ENCODE results near the gene MEI1. TPM values are rescaled to one million over a fixed set of nuclear protein-coding genes. Genes with fewer than 3 reads are reported as not detected.

The MEI1 gene
- total RNA-seq, 2 donors from 2014 or later, result 7.4 TPM; not detected in 1

DNA sequence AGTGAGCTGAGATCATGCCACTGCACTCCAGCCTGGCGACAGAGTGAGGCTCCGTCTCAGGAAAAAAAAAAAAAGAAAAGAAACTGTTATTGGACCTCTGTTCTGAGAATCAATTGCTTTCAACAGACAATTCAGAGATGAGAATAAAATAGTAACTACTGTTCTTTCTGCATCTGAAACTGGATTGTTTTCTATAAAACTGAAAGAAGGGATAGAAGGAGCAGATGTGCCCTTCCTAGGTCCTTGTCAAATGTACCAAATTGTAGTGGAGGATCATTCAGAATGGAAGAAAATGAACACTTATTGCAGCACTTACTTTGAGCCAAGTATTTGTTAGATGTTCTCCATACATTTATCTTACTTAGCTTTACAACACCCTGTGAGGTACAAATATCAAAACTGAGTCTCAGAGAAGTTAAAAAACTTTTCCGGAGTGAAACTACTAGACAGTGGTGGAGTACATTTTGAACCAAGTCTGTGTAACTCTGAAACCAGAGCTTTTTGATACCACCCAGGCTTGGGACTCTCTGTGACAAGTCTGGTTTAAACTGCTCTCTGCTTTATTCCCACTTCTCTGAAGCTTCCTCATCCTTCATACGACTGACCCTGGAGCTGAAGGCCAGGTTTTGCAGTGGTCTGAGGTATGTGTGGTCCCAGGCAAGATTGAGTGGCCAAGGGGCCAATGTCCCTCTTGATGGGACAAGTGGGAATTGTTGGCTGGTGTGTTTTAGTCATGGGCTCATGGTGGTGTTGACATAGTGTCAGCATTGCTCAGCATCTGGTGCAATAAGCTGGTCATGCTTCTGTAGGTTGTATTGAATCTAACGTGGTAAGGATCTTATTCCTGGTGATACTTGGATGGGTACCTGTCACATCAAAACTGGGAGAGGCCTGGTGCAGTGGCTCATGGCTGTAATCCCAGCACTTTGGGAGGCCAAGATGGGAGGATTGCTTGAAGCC is 53.0 kb downstream of the MEI1 start:
- no peaks in the 10 kb centered on the region for H3K27me3 ChIP-seq (replicated peaks; ENCODE audit: insufficient read depth)
- no peaks in the 10 kb centered on the region for H3K4me1 ChIP-seq (replicated peaks)
- no peak for DNase-seq (ENCODE audit: low spot score)
- no peak overlapping the region for H3K4me3 ChIP-seq
- TF ChIP-seq, protein P1, sequence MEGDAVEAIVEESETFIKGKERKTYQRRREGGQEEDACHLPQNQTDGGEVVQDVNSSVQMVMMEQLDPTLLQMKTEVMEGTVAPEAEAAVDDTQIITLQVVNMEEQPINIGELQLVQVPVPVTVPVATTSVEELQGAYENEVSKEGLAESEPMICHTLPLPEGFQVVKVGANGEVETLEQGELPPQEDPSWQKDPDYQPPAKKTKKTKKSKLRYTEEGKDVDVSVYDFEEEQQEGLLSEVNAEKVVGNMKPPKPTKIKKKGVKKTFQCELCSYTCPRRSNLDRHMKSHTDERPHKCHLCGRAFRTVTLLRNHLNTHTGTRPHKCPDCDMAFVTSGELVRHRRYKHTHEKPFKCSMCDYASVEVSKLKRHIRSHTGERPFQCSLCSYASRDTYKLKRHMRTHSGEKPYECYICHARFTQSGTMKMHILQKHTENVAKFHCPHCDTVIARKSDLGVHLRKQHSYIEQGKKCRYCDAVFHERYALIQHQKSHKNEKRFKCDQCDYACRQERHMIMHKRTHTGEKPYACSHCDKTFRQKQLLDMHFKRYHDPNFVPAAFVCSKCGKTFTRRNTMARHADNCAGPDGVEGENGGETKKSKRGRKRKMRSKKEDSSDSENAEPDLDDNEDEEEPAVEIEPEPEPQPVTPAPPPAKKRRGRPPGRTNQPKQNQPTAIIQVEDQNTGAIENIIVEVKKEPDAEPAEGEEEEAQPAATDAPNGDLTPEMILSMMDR (IDR thresholded peaks at IDR 0.05), result no peak
- TF ChIP-seq POLR2A (IDR thresholded peaks at IDR 0.05) (no peak), POLR2AphosphoS5 (IDR thresholded peaks at IDR 0.05) (no peak)
- WGBS, result 82% methylated on average over 5 of the region's 5 CpGs
- no peaks in the 10 kb centered on the region for H3K36me3 ChIP-seq
- intact Hi-C loops (cut with DNase I), result loop anchor here (5.0 kb wide), 1 partner anchor 190 kb away; no protein-coding TSS in a partner anchor
- no peak overlapping the region for H3K27ac ChIP-seq
- no peaks in the 10 kb centered on the region for H3K9me3 ChIP-seq

DNA sequence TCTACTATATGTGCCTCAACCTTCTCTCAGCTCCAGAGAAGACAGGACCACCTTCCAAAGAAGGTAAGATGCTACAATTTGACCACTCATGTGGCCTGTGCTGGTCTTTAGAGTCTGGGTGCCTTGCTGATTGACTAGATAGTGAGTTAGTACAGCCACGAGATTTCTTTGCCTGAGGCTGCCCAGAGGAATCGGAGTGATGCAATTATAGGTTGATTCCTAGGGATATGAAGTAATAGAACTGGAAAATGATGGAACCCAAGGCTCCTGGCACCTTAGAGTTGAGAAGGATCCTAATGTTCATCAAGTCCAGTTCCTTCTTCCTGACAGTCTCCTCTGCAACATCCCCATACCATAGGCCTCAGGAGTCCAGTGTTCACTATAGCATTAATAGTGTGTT is 54.7 kb downstream of the MEI1 start:
- 48% methylated on average over 2 of the region's 2 CpGs for WGBS
- no peak overlapping the region for H3K27ac ChIP-seq
- H3K4me1 ChIP-seq (replicated peaks), result no peaks in the 10 kb centered on the region
- no peak overlapping the region for H3K4me3 ChIP-seq
- intact Hi-C loops (cut with DNase I), result loop anchor here (5.0 kb wide), 1 partner anchor 188 kb away; no protein-coding TSS in a partner anchor
- no peaks in the 10 kb centered on the region for H3K9me3 ChIP-seq
- no peak for TF ChIP-seq POLR2A (IDR thresholded peaks at IDR 0.05)
- no peak for TF ChIP-seq POLR2AphosphoS5 (IDR thresholded peaks at IDR 0.05)
- TF ChIP-seq, protein P1 (IDR thresholded peaks at IDR 0.05), result no peak
- no peaks in the 10 kb centered on the region for H3K36me3 ChIP-seq
- no peaks in the 10 kb centered on the region for H3K27me3 ChIP-seq (replicated peaks; ENCODE audit: insufficient read depth)
- DNase-seq (ENCODE audit: low spot score), result no peak

DNA sequence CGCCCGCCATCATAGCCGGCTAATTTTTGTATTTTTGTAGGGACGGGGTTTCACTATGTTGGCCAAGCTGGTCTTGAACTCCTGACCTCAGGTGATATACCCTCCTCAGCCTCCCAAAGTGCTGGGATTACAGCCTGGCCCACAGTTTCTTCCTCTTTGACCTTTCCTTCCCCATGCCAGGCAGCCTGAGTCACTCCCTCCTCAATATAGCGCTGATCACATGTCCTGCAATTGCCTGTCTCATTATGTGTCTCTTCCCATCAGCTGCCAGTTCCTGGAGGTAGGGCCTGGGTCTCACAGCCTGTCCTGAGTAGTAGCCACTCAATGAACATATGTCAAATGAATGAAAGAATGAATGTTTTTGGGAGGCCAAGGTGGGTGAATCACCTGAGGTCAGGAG is 58.2 kb downstream of the MEI1 start:
- 100% methylated on average over 5 of the region's 5 CpGs for WGBS
- intact Hi-C loops (cut with DNase I), result no loop called here
- H3K9me3 ChIP-seq, result no peaks in the 10 kb centered on the region
- no peaks in the 10 kb centered on the region for H3K27me3 ChIP-seq (replicated peaks; ENCODE audit: insufficient read depth)
- H3K27ac ChIP-seq, result no peak overlapping the region
- no peaks in the 10 kb centered on the region for H3K36me3 ChIP-seq
- TF ChIP-seq, protein P1 (IDR thresholded peaks at IDR 0.05), result no peak
- TF ChIP-seq POLR2AphosphoS5 (IDR thresholded peaks at IDR 0.05) (no peak), POLR2A (IDR thresholded peaks at IDR 0.05) (no peak)
- no peak overlapping the region for H3K4me3 ChIP-seq
- H3K4me1 ChIP-seq (replicated peaks), result no peaks in the 10 kb centered on the region
- DNase-seq (ENCODE audit: low spot score), result no peak

DNA sequence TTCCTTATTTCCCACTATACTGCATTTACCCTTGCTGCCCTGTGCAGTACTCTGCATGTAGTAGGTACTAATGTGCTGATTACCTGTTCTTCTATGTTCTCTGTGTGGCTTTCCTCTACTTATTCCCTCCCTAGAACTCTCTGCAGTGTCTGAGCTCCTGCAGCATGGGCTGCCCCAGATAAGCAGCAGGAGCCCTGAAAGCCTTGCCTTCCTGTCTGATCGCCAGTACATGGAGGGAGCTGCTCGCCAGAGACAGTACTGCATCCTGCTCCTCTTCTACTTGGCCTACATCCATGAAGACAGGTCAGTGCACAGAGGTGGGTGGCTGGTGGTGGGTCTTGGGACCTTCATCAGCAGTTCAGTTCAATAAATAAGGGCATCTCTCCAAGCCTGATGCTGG is 58.9 kb downstream of the MEI1 start:
- H3K27me3 ChIP-seq (replicated peaks; ENCODE audit: insufficient read depth), result no peaks in the 10 kb centered on the region
- no peak overlapping the region for H3K4me3 ChIP-seq
- H3K36me3 ChIP-seq, result no peaks in the 10 kb centered on the region
- WGBS, result 97% methylated on average over 2 of the region's 2 CpGs
- intact Hi-C loops (cut with DNase I), result no loop called here
- no peaks in the 10 kb centered on the region for H3K9me3 ChIP-seq
- no peak for DNase-seq (ENCODE audit: low spot score)
- no peak overlapping the region for H3K27ac ChIP-seq
- TF ChIP-seq POLR2AphosphoS5 (IDR thresholded peaks at IDR 0.05) (no peak), POLR2A (IDR thresholded peaks at IDR 0.05) (no peak)
- TF ChIP-seq, protein P1 (IDR thresholded peaks at IDR 0.05), result no peak
- no peaks in the 10 kb centered on the region for H3K4me1 ChIP-seq (replicated peaks)

All from prostate gland (tissue), 2 donors.